NCI-H510A (cell line): ENCODE results near the gene CAPN7.

Source experiments
- DNase-seq: peaks from one replicate; lab custom pipeline; 2025; lab: John Stamatoyannopoulos, UW

Gene CAPN7

DNA sequence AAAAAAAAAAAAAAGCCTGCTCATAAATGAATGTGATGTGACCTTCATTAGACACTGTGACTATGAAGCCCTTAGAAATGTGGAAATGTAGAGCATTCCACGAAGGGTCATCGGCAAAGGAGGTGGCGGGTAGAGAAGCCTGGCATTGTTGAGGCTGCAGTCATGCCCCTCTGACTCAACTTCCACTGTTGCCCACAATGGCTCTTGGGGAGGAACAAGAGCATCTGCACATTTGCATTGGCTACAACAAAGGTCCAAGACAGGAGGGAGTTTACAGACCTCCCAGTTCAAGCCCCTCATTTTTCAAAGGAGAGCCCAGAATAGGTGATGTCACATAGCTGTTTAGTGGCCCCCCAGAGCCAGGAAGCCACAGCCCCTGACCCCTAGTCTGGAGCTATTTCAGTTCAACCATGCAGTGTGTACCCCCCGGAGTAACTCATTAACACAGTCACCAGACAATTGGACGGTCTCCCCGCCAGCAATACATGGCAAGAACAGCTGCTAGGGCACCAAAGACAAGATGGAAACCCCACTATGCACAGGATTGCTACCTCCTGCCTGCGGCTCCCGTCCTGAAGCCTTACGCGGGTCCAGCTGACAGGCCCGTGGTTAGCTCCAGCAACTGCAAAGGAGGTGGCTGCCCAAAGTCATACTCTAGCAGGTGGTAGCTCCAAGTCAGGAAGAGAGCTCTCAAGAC, 70.1 kb downstream of the CAPN7 start:
- DNase-seq: no peak

DNA sequence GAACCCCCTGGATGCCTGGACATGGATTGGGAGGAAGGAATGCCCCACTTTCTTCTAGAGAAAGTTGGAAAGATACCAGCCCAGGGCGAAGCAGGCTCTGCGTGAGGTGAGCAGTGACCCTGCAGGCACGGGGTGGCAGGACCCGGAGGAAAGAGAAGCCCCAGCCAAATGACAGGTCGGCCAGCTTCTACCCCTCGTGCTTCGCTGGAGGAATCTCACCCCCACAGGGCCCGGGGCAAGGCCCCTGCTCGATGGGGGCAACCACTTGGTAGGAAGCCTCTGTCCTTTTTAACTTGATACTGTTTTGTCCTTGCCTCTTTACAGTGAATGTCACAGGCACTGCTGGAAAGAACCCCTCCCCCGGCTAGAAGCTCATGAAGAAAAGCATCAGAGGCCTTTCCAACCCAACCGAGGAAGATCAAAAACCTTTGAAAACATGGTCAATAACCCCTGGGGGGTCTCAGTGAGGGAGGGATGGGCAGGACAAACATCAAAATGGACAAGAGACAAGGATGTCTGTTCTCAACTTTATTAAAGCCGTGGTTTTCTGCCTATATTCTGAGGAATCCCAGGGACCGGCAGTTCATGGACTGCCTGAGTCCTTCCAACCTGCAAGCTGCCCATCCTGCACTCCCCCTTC, 71.9 kb downstream of the CAPN7 start:
- no peak for DNase-seq

DNA sequence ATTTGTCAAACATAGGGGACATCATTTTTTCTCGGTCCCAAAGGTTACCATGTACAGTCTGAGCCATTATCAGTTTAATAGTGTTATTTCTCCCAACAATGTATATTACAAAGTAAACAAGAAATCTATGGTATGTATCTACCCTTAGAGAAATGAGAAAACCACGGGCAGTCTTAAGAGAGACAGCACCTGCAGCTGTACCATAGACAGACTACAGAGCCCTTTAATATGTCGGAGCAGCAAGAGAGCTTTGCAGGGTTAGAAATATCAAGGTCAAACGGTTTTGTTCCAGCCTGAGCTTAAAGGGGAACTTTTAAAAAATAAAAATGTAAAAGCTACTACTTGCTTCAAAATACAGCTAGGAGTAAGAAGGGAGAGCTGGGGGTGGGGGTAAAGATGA, 73.2 kb downstream of the CAPN7 start:
- DNase-seq: no peak

DNA sequence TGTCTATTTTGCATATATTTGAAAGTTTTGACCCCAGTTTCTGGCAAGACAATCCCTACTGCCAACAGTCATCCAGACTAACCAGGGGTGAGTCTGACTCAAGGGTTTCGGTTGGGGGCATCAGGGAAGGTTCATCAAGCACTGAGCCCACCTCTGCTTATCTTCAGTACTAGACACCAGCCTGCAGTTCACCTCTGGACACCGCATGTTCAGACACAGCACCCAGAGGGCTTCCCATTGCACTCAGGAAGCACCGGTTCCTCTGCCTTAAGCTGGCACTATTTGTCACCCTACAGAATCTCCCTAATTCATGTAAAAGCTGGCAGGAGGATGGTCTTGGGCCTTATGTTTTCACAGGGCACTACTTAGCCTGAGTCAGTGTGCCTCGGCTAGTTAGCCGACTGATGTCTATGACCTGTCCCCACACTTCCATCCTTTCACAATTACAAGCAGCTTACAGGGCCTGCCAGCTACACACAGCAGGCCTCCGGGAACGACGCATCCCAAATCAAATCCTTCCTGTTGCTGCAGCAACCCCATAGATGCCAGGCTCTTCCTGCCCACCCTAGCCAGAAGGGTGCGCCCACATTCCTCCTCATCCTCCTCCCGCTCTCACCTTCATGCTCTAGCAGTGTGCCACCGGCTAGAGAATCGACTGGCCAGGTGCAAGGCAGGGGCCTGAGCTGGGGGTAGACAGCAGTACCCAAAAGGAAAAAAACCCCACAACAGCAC, 73.8 kb downstream of the CAPN7 start:
- no peak for DNase-seq

DNA sequence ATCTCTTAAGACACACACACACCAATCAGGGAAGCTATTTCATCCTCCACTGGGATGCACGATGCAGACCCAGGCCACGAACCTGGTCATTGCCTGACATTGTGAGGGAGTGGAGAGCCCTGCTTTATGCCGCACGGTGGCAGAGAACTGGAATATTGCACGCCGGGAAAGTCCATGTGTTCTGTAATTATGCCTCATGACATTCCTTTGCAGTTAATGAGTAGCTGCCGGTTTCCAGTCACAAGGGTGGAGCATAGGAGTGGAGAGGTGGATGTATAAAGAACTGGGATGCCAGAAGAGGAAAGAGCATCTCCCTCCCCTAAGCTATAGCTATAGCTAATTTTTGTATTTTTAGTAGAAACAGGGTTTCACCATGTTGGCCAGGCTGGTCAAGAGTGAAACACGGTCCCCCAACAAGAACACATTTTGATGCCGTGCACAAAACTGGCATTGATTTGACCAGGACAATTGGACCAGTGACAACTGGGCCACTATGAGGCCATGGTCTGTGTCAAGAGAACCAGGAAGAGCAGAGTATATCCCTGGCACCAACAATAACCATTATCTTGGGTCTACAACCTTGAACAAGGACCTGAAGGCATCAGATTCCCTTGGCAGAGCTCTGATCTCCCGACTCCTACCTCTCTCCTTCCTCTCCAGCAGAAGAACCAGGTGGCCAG, 74.9 kb downstream of the CAPN7 start:
- no peak for DNase-seq

DNA sequence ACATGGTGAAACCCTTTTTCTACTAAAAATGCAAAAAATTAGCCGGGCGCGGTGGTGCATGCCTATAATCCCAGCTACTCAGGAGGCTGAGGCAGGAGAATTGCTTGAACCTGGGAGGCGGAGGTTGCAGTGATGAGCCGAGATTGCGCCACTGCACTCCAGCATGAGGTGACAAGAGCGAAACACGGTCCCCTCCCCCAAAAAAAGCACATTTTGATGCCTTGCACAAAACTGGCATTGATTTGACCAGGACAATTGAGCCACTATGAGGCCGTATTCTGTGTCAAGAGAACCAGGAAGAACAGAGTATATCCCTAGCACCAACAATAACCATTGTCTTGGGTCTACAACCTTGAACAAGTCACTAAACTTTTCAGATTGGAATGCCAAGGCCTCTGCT, 75.8 kb downstream of the CAPN7 start:
- DNase-seq: no peak

DNA sequence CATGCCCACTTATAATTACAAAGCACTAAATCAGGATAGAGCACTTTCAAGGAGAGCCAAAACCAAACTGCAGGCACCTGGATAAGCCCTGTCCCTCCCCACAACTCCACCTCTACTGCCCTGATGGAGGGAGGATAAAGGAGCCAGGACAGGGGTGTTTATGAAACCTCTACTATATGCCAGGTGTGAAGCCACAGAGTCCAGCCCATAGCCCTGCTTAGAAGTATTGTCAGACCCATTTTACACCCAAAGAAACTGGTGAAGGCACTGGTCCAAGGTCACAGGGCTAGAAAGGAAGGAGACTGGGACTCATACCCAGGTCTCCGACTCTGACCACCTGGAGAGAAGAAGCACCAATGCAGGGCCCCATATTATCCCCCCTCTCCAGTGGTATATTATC, 77.7 kb downstream of the CAPN7 start:
- DNase-seq: no peak

DNA sequence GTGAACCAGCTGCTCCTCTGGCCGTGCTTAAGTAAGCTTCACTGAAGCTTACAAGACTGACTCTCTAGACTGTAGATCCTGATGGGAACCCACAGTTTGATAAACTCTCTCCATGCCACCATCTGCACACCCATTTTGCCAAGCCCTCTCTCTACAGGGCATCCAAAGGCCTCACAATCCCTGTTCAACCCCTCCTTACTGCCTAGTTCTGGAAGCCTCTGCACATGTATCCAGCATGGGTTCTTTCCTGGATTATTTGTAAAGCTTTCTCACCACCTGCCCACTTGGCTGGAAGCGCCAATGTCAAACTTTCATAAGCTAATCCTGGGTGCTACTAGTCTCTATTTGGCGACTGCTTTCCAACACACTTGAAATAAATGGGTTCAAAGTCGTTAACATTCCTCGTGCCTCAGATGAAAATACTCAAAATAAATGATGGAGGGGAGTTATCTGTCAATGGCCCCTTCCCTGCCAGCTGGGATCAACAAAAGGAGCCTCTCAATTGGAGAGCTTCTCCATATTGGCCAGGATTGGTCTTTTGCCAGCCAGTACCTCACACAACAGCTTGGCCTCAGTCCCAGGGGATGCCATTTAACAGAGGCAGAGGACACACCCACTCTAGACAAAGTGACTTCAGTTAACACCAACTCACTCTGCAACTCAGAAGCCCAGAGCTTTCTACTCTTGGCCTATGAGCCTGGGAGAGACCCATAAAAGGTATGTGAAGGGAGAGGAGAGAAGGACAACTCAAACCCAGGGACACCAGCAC, 78.3 kb downstream of the CAPN7 start:
- peak; percentile 69 for DNase-seq

DNA sequence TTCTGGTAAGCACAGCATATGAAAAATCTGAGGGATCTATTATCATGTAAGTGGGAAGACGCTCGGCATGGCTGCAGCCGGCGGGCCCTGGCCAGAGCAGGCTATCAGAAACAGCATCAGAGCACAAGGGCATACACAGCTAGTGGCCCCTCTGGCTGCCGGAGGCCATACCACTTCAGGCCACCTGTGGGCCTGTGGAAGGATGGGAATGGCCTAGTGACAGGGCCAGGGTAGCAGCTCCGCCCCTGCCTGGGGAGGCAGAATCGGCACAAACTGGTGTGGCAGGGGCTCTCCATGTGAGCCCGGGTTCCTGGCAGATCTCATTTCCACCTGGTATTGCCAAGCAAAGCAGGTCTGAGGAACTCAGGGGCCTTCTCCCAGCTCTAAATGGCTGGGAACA, 80.0 kb downstream of the CAPN7 start:
- no peak for DNase-seq

DNA sequence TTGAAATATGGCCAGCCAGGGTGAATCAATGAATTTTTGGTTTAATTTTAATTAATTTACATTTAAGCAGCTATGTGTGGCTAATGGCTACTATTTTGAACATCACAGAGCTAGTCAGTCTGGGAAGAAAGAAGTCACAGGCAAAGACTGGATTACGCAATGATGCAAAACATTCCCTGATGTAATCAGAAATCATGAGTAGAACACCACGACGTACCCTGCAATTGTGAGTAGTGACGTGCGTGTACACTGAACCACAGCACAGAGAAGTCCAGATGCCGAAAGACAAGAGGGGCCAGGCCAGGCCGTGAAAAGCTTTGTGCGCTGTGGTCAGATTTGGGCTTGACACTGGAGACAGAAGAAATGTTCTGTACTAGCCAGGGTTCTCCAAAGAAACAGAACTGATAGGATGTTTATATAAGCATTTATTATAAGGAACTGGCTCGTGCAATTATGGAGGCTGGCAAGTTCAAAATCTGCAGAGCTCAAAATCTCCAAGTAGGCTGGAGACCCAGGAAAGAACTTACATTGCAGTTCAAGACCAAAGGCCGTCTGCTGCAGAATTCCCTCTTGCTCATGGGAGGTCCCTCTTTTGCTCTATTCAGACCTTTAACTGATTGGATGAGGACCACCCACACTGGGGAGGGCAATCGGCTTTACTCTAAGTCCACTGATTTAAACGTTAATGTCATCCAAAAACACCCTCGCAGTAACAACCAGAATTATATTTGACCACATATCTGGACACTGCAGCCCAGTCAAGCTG, 81.7 kb downstream of the CAPN7 start:
- no peak for DNase-seq

DNA sequence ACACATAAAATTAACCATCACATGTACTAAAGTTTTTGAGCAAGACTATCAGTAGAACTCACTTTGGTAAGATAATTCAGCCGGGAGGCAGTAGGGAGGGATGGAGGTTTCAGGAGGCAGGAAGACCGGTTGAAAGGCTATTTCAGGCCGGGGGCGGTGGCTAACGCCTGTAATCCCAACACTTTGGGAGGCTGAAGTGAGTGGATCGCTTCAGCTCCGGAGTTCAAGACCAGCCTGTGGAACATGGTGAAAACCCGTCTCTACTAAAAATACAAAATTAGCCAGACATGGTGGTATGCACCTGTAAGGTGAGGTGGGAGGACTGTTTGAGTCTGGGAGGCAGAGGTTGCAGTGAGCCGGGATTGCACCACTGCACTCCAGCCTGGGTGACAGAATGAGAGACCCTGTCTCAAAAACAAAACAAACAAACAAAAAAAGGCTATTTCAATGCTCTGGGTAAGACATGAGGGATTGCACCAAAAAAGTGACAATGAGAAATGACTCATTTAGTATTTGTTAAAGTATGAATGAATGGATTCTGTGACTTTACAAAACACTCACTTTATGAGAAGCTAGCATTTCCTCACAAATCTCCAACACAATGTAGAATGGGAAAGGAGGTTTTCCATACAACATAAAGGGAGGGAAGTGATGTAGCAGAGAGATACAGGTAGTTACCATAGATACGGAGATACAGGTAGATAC, 82.4 kb downstream of the CAPN7 start:
- no peak for DNase-seq

DNA sequence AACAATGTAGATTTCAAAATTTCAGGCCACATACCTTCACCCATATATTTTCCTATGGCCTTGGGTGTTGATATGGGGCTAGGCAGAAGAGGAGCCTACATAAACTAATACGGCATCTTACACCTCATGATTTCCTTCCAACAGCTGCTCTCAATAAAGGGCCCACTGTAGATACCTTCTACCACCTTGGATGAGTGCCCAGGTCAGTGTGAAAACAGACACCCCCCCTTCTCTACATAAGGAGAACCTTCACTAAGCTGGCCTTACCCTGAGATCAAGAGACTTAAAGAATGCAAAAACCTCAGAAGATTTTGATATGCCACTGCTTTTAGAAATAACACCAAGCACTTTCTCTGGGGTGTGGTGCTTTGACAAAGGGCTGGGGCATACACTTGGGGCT, 83.6 kb downstream of the CAPN7 start:
- no peak for DNase-seq

DNA sequence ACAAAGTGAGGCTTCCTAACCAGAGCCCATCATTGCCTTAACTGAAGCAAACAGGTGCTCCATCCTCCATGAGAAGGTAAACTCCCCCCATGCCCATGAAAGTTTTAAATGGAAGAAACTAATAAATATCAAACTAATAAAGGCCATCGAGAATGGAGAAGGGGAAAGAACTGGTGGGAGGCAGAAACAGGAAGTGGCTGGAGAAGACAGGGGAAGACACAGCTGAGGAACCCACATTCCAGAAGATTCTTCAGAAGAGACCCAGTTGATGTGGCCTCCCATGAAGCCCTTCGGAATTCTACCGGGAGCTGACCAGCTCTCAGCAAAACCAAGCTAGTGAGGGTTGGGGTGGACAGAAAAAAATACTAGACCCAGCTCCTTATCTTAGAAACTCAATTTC, 84.7 kb downstream of the CAPN7 start:
- no peak for DNase-seq

DNA sequence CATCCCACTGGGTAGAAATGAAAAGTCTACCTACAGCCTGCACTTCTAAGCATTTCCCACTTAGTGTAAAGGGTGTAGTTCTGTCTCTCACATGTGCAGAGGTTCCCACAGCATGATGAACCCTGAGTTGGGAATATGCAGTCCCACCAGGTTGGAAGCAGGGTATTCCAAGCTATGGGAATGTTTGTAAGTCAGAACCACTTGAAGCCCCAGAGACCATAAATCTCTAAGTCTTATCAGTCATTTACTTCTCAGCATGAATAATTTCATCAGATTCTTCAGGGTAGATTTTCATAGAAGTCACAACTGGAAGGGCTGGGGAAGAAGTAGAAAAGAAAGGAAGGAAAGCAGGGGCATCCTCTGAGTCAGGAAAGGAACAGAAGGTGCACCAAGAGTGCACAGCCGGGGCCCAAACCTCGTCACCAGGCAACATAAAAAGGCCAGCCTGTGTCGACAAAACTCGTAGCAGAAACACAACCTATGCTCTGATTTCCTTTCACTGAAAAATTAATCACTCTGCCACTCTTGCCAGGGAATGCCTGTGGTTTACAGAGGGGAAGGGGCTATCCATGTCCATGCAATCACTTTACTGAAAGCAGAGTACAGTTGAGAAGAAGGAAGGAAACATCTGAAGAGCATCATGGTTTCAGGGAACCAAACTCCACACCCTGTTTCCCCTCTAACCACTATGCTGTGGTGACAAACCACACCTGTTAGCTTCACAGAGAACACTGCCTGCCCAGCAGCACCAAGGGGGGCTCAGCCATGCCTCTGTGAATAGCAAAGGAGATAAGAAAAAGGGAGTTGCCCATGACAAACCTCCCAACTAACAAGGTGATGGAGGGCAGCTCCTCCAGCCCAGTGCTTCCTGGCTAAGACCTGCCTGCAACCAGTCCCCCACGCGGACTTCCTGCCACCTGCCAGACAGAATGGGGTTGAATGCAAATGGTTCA, 85.8 kb downstream of the CAPN7 start:
- DNase-seq: no peak

DNA sequence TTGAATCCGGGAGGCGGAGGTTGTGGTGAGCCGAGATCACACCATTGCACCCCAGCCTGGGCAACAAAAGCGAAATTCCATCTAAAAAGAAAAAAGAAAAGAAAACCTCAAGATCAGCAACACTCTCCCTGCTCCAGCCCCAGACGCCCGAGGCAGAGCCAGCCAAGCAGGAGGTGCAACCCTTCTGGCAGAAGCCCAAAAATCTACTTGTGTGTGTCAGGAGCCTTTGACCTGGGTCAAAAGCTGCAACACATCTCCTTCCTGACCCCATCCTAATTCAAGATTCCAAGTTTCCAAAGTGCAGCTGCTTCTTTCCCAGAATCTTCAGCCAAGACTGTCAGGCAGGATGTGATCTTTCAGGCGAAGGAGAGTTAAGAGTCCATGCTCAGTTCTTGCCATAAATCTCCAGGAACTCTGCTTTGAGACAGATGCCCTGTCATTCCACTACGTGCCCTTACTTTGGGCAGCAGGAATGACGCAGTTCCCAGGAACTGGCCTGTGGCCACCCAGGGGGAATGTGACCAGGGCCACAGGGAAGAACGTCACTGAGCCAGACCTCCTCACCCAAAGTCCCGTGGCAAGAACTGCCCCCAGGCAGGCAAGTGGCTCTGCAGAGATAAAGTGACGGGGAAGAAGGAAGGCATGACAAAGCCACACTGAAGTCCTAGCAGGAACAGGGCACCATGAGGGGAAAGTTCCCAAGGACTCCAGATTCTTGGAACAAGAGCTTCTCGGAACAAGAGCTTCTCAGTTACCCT, 86.9 kb downstream of the CAPN7 start:
- DNase-seq: no peak

DNA sequence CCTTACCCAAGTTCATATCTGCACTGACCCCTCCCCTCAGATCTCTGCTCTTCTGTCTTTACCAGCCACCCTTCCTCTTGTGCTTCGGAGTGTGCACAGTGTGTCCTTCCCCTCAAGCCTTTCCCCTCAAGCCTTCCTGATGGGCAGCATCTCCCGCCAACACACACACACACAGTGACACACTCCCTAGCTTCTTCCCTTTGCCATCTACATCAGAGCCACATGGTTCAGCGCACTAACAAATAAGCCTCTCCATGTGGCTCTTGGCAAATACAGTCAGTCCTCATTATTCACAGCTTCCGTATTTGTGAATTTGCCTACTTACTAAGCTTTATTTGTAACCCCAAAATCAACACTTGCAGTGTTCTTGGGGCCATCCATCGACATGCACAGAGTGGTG, 88.9 kb downstream of the CAPN7 start:
- no peak for DNase-seq

DNA sequence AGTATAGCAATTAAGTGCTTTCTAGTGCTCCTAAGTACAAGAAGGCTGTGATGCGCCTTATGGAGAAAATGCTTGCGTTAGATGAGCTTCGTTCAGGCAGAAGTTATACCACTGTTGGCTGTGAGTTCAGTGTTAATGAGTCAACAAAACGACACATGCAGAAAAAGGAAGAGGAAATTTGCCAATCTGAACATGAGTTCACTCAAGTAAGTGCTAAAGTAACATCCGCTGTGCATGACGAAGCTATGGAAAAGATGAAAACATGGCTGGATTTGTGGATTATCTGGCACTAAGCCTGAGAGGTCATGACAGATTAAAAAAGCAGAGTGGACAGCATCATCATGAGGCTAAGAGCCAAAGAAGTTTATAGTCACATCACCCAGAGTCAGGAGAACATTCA, 89.5 kb downstream of the CAPN7 start:
- no peak for DNase-seq

DNA sequence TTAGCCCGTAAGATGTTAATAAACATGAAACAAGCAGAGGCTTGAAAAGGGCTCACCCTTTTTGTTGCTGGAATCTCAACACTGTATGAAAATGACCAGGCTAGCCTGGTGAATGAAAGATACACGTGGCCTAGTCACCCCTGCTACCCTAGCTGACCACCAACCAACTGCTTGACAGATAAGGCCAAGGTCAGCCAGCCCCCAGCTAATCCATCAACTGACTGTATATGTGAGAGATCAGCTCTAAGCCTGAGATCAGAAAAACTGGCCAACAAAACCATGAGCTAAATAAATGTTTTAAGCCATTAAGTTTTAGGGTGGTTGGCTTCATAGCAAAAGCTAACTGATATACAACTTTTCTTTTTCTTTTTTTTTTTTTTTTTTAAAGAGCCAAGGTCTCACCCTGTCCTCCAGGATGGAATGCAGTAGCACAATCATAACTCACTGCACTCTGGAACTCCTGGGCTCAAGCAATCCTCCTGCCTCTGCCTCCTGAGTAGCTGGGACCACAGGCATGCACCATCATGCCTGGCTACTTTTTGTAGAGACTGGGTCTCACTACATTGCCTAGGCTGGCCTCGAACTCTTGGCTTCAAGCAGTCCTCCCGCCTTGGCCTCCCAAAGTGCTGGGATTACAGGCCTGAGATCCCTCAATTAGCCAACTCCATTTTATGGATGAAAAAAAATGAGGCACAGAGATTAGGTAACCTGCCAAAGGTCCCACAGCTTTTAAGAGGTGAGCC, 91.7 kb downstream of the CAPN7 start:
- no peak for DNase-seq
